HCT116 (cell line): ENCODE data around the gene CCNC. TPM values are rescaled to one million over a fixed set of nuclear protein-coding genes. Genes with fewer than 3 reads are reported as not detected.

Experiments
- ATAC-seq: fragments of 200-7000 bp; cut with Tn5 transposase; 2 replicates; pipeline ENCODE4 v1.9.1; 2020; ENCODE audit warnings: mild to moderate bottlenecking, moderate library complexity
- BruUV-seq: library from RNA; stranded (reverse); fragments of 400-500 nt; replicated peaks from 2 replicates; lab custom pipeline; 2021; lab: Mats Ljungman, UMichigan
- CTCF ChIA-PET: fragments of 300-600 bp; sonication (Branson Sonifier 250); formaldehyde crosslinking; loops from one replicate; lab custom pipeline; 2021; ENCODE audit warnings: antibody characterized with exemption; lab: Charles Lee
- POLR2A ChIA-PET: fragments of 300-600, 350-600 bp; sonication (Branson Sonifier 250); formaldehyde crosslinking; loops from one replicate; lab custom pipeline; 2021; ENCODE audit warnings: antibody characterized with exemption; lab: Charles Lee
- RAD21 ChIA-PET, 2 experiments: fragments of 300-600 bp; sonication (Branson Sonifier 250); formaldehyde crosslinking; loops; one replicate each; lab custom pipeline; 2023; ENCODE audit warnings: low total read pairs in 2 of 2; ENCODE audit not compliant: uncharacterized antibody in 2 of 2, unreplicated experiment in 2 of 2, low non-redundant PET in 1 of 2; lab: Charles Lee
- DNase-seq: peaks from one replicate; pipeline ENCODE4 v3.0.0-alpha.2; 2010; ENCODE audit warnings: low read depth, low spot score
- H2AFZ ChIP-seq: fragments of 200-600 bp; shearing (Covaris generic), sonication (generic); 2 replicates; pipeline ENCODE4 v1.6.1; 2017; ENCODE audit warnings: low read depth, mixed run types, mixed read lengths, antibody characterized with exemption, low read length; ENCODE audit not compliant: poor library complexity, severe bottlenecking
- H3K27ac ChIP-seq: 2 replicates; pipeline ENCODE4 v1.5.1; 2012; ENCODE audit warnings: low read depth, low read length
- H3K27me3 ChIP-seq: fragments of 200-600 bp; sonication (generic); 2 replicates; pipeline ENCODE4 v1.6.1; 2016; ENCODE audit warnings: mixed run types, low read length, mixed read lengths; ENCODE audit not compliant: insufficient read depth
- H3K36me3 ChIP-seq, 2 experiments: fragments of 200-500 bp in 1 of 2; fragments of 200-600 bp in 1 of 2; sonication (Bioruptor generic) in 1 of 2; sonication (generic) in 1 of 2; 2 replicates each; pipeline versions ENCODE4 v1.5.1 to v1.6.1; 2014 to 2016; ENCODE audit warnings: low read length in 2 of 2, inconsistent platforms in 1 of 2, mixed read lengths in 1 of 2, mixed run types in 1 of 2; ENCODE audit not compliant: insufficient read depth in 2 of 2, control insufficient read depth in 1 of 2
- H3K4me1 ChIP-seq, 2 experiments: fragments of 200-600 bp in 1 of 2; sonication (generic) in 1 of 2; 2 replicates each; pipeline versions ENCODE4 v1.5.1 to v1.6.1; 2012 to 2017; ENCODE audit warnings: low read length in 2 of 2, inconsistent platforms in 1 of 2, mild to moderate bottlenecking in 1 of 2, mixed read lengths in 1 of 2, mixed run types in 1 of 2, moderate library complexity in 1 of 2; ENCODE audit not compliant: insufficient read depth in 2 of 2, control insufficient read depth in 1 of 2
- H3K4me2 ChIP-seq: fragments of 200-600 bp; sonication (generic); 2 replicates; pipeline ENCODE4 v1.6.1; 2017; ENCODE audit warnings: mixed run types, low read length, mixed read lengths
- H3K4me3 ChIP-seq, 2 experiments: fragments of 200-600 bp in 1 of 2; sonication (generic) in 1 of 2; replicated peaks in 1 of 2; 2 replicates each; pipeline ENCODE4 v1.5.1; 2011 to 2016; ENCODE audit warnings: low read length in 2 of 2, control low read depth in 1 of 2, low read depth in 1 of 2, mild to moderate bottlenecking in 1 of 2, mixed read lengths in 1 of 2, mixed run types in 1 of 2
- H3K79me2 ChIP-seq: fragments of 200-600 bp; sonication (generic); 2 replicates; pipeline ENCODE4 v1.6.1; 2017; ENCODE audit warnings: mild to moderate bottlenecking, mixed run types, low read length, moderate library complexity, mixed read lengths; ENCODE audit not compliant: insufficient read depth
- H3K9ac ChIP-seq: fragments of 200-600 bp; sonication (generic); 2 replicates; pipeline ENCODE4 v1.6.1; 2016; ENCODE audit warnings: low read length, mixed read lengths
- H3K9me2 ChIP-seq: fragments of 200-600 bp; sonication (generic), shearing (Covaris generic); 2 replicates; pipeline ENCODE4 v1.6.1; 2017; ENCODE audit warnings: mixed run types, mild to moderate bottlenecking, moderate library complexity; ENCODE audit not compliant: insufficient read depth
- H3K9me3 ChIP-seq, 2 experiments: fragments of 200-500 bp in 1 of 2; fragments of 200-600 bp in 1 of 2; sonication (Bioruptor generic) in 1 of 2; sonication (generic) in 1 of 2; 2 replicates each; pipeline ENCODE4 v1.6.1; 2014 to 2017; ENCODE audit warnings: low read length in 2 of 2, mixed read lengths in 2 of 2, inconsistent platforms in 1 of 2, low read depth in 1 of 2, mild to moderate bottlenecking in 1 of 2, mixed run types in 1 of 2, moderate library complexity in 1 of 2; ENCODE audit not compliant: control insufficient read depth in 1 of 2, insufficient read depth in 1 of 2
- H4K20me1 ChIP-seq: fragments of 200-600 bp; sonication (generic), shearing (Covaris generic); 2 replicates; pipeline ENCODE4 v1.6.1; 2017; ENCODE audit warnings: mixed run types, mild to moderate bottlenecking, moderate library complexity; ENCODE audit not compliant: insufficient read depth
- CBX3 ChIP-seq: IDR thresholded peaks from 2 replicates; pipeline ENCODE4 v1.6.1; 2012; ENCODE audit warnings: low read depth
- EZH2 ChIP-seq: fragments of 200-600 bp; sonication (generic); IDR thresholded peaks from 2 replicates; pipeline ENCODE4 v1.6.1; 2017; ENCODE audit warnings: antibody characterized with exemption, mixed run types
- FOSL1 ChIP-seq: IDR thresholded peaks from 2 replicates; pipeline ENCODE4 v1.6.1; 2012; ENCODE audit warnings: low read depth
- JUND ChIP-seq: IDR thresholded peaks from 2 replicates; pipeline ENCODE4 v1.6.1; 2012
- POLR2AphosphoS5 ChIP-seq: IDR thresholded peaks from 2 replicates; pipeline ENCODE4 v1.6.1; 2011; ENCODE audit warnings: mild to moderate bottlenecking, low read depth, low read length, moderate library complexity
- RAD21 ChIP-seq: IDR thresholded peaks from 2 replicates; pipeline ENCODE4 v1.6.1; 2012; ENCODE audit warnings: low read depth, mild to moderate bottlenecking
- SIN3A ChIP-seq: IDR thresholded peaks from 2 replicates; pipeline ENCODE4 v1.6.1; 2012; ENCODE audit warnings: low read depth
- SP1 ChIP-seq: IDR thresholded peaks from 2 replicates; pipeline ENCODE4 v1.6.1; 2012; ENCODE audit warnings: low read depth
- SRF ChIP-seq: IDR thresholded peaks from 2 replicates; pipeline ENCODE4 v1.6.1; 2012; ENCODE audit warnings: low read depth
- TCF7L2 ChIP-seq: IDR thresholded peaks from 2 replicates; pipeline ENCODE4 v1.7.0; 2011; ENCODE audit warnings: borderline replicate concordance, inconsistent platforms; ENCODE audit not compliant: insufficient read depth, insufficient read length; ENCODE audit errors: extremely low read depth
- YY1 ChIP-seq: IDR thresholded peaks from 2 replicates; pipeline ENCODE4 v1.6.1; 2011; ENCODE audit warnings: low read length, low read depth, moderate library complexity, mild to moderate bottlenecking; ENCODE audit not compliant: insufficient replicate concordance; ENCODE audit errors: extremely low read depth
- ZNF274 ChIP-seq: fragments of 200-500 bp; sonication (Bioruptor generic); IDR thresholded peaks from 2 replicates; pipeline ENCODE4 v1.6.1; 2014; ENCODE audit warnings: mild to moderate bottlenecking, low read depth, low read length, inconsistent platforms
- intact Hi-C: fragments of 100-400 bp; cut with micrococcal nuclease; formaldehyde crosslinking; loops from 2 replicates; pipeline ENCODE4 v1.10.0; 2022
- total RNA-seq: library from RNA; stranded (reverse); gene quantifications from one replicate; pipeline ENCODE4 v1.2.1, GENCODE V29; 2021; ENCODE audit not compliant: unreplicated experiment
- TF ChIP-seq, protein P1 (sequence below): IDR thresholded peaks from 2 replicates; pipeline ENCODE4 v1.6.1; 2012
- TF ChIP-seq, protein P2 (sequence below): IDR thresholded peaks from 2 replicates; pipeline ENCODE4 v1.6.1; 2011; ENCODE audit warnings: mild to moderate bottlenecking, low read length, moderate library complexity; ENCODE audit not compliant: insufficient replicate concordance; ENCODE audit errors: extremely low read depth

CCNC gene
- total RNA-seq, 1 experiment from 2014 or later: 78.5 TPM

DNA sequence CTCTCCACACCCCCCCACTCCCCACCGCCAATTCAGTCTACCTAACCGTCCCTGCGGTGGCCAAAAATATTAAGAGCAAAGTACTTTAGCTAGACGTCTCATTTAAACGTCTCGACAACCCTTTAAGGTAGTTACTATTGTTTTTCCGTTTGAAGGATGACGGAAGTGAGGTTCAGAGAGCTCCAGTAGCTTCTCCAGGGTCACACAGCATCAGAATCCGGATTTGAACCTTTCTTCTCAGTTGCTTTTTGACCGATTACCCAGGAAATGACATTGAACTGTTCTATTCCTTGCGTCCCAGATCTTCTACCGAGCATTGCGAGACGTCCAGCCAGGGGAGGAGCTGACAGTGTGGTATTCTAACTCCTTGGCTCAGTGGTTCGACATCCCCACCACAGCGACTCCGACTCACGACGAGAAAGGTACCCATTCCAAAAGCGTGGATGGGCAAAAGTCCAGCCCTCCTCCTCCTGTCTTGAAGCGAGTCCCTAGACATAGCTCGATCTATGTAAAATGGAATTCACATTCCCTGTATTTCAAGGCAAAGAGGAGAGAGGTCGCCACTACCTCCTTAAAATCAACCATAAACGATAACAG, 40.5 kb upstream of the CCNC start:
- intact Hi-C loops: no loop called here
- no peak for ATAC-seq
- Histone ChIP-seq H3K4me3 (no peak overlapping the region), H3K9me2 (no peaks in the 10 kb centered on the region), H4K20me1 (no peaks in the 10 kb centered on the region), H3K27me3 (no peaks in the 10 kb centered on the region), H3K9me3 (no peaks in the 10 kb centered on the region)
- TF ChIP-seq SIN3A (no peak), TCF7L2 (no peak), CBX3 (no peak), SRF (no peak), RAD21 (no peak), POLR2AphosphoS5 (no peak), EZH2 (no peak), FOSL1 (no peak), YY1 (no peak), JUND (no peak), ZNF274 (no peak), SP1 (no peak)
- TF ChIP-seq, protein P1, sequence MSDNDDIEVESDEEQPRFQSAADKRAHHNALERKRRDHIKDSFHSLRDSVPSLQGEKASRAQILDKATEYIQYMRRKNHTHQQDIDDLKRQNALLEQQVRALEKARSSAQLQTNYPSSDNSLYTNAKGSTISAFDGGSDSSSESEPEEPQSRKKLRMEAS: no peak
- TF ChIP-seq, protein P2, sequence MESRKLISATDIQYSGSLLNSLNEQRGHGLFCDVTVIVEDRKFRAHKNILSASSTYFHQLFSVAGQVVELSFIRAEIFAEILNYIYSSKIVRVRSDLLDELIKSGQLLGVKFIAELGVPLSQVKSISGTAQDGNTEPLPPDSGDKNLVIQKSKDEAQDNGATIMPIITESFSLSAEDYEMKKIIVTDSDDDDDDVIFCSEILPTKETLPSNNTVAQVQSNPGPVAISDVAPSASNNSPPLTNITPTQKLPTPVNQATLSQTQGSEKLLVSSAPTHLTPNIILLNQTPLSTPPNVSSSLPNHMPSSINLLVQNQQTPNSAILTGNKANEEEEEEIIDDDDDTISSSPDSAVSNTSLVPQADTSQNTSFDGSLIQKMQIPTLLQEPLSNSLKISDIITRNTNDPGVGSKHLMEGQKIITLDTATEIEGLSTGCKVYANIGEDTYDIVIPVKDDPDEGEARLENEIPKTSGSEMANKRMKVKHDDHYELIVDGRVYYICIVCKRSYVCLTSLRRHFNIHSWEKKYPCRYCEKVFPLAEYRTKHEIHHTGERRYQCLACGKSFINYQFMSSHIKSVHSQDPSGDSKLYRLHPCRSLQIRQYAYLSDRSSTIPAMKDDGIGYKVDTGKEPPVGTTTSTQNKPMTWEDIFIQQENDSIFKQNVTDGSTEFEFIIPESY: no peak
- TF ChIP-seq, all 23 proteins: peak for 0
- no peak for DNase-seq
- no peaks in the 10 kb centered on the region for H3K4me1 ChIP-seq
- no peak overlapping the region for H2AFZ ChIP-seq
- BruUV-seq: no TSS peak
- H3K4me2 ChIP-seq: no peak overlapping the region
- H3K36me3 ChIP-seq: no peaks in the 10 kb centered on the region
- CTCF ChIA-PET: no interaction called here
- no peaks in the 10 kb centered on the region for H3K79me2 ChIP-seq
- POLR2A ChIA-PET: no interaction called here
- H3K9ac ChIP-seq: no peak overlapping the region
- RAD21 ChIA-PET: no interaction called here
- no peak overlapping the region for H3K27ac ChIP-seq
